Chondrocyte (in vitro differentiated cells): ENCODE measurements around the gene ANKRD34B. TPM values are rescaled to one million over a fixed set of nuclear protein-coding genes. Genes with fewer than 3 reads are reported as not detected.

Experiments used
- DNase-seq: peaks from one replicate; pipeline ENCODE4 v3.0.0; 2021; ENCODE audit warnings: mixed read lengths, low spot score
- H3K27ac Mint-ChIP-seq: one replicate; pipeline ENCODE4 v1.8.0; 2021; ENCODE audit warnings: mild to moderate bottlenecking, moderate library complexity, mixed read lengths; ENCODE audit not compliant: unreplicated experiment
- H3K27me3 Mint-ChIP-seq: 2 replicates; pipeline ENCODE4 v1.8.0; 2021; ENCODE audit warnings: low read depth, mixed read lengths
- H3K36me3 Mint-ChIP-seq: 2 replicates; pipeline ENCODE4 v1.8.0; 2021; ENCODE audit warnings: low read depth, mixed read lengths
- H3K4me1 Mint-ChIP-seq: 2 replicates; pipeline ENCODE4 v1.8.0; 2021; ENCODE audit warnings: low read depth, mild to moderate bottlenecking, mixed read lengths
- H3K4me3 Mint-ChIP-seq: one replicate; pipeline ENCODE4 v1.8.0; 2021; ENCODE audit warnings: mild to moderate bottlenecking, moderate library complexity, mixed read lengths; ENCODE audit not compliant: unreplicated experiment
- H3K9me3 Mint-ChIP-seq: 2 replicates; pipeline ENCODE4 v1.8.0; 2021; ENCODE audit warnings: low read depth, mixed read lengths
- CTCF ChIP-seq: fragments of 200-600 bp; sonication (generic); IDR thresholded peaks from 2 replicates; pipeline ENCODE4 v1.5.0; 2021; ENCODE audit warnings: antibody characterized with exemption, mild to moderate bottlenecking, moderate library complexity
- total RNA-seq: library from RNA; stranded (reverse); gene quantifications from 3 replicates; pipeline ENCODE4 v1.2.1, GENCODE V29; 2021

Gene ANKRD34B
- total RNA-seq, 1 donor from 2014 or later, result not detected

- DNase-seq, result no peak
- Mint-ChIP-seq H3K9me3 (peaks cover 10% of the 10 kb centered on the region), H3K27me3 (no peaks in the 10 kb centered on the region), H3K4me1 (no peaks in the 10 kb centered on the region), H3K4me3 (no peak overlapping the region), H3K27ac (no peak overlapping the region), H3K36me3 (peaks cover 2% of the 10 kb centered on the region)
- no peak for TF ChIP-seq CTCF
These were observed 38.7 kb upstream of the ANKRD34B start for GRCh38 chr5:80608731-80609130.

GRCh38 chr5:80607832-80608231 lies 37.8 kb upstream of the ANKRD34B start:
- no peak overlapping the region for H3K27ac Mint-ChIP-seq
- H3K36me3 Mint-ChIP-seq, result peaks cover 2% of the 10 kb centered on the region
- no peak overlapping the region for H3K4me3 Mint-ChIP-seq

GRCh38 chr5:80607343-80607742 lies 37.3 kb upstream of the ANKRD34B start:
- peaks cover 2% of the 10 kb centered on the region for H3K36me3 Mint-ChIP-seq
- H3K9me3 Mint-ChIP-seq, result peaks cover 10% of the 10 kb centered on the region
- H3K4me1 Mint-ChIP-seq, result no peaks in the 10 kb centered on the region
- DNase-seq, result no peak
- H3K27ac Mint-ChIP-seq, result no peak overlapping the region
- no peak for TF ChIP-seq CTCF
- no peaks in the 10 kb centered on the region for H3K27me3 Mint-ChIP-seq
- no peak overlapping the region for H3K4me3 Mint-ChIP-seq

More at GRCh38 chr5:80607832-80608231, 37.8 kb upstream of the ANKRD34B start:
- TF ChIP-seq CTCF, result no peak
- DNase-seq, result no peak
- no peaks in the 10 kb centered on the region for H3K27me3 Mint-ChIP-seq
- peaks cover 10% of the 10 kb centered on the region for H3K9me3 Mint-ChIP-seq
- H3K4me1 Mint-ChIP-seq, result no peaks in the 10 kb centered on the region

GRCh38 chr5:80600943-80601693 lies 31.0 kb upstream of the ANKRD34B start:
- Mint-ChIP-seq H3K27me3 (no peaks in the 10 kb centered on the region), H3K9me3 (no peaks in the 10 kb centered on the region), H3K27ac (no peak overlapping the region), H3K4me1 (no peaks in the 10 kb centered on the region), H3K36me3 (no peaks in the 10 kb centered on the region), H3K4me3 (no peak overlapping the region)
- no peak for DNase-seq
- no peak for TF ChIP-seq CTCF

GRCh38 chr5:80597500-80597899 lies 27.4 kb upstream of the ANKRD34B start:
- Mint-ChIP-seq H3K4me1 (no peaks in the 10 kb centered on the region), H3K27me3 (no peaks in the 10 kb centered on the region), H3K36me3 (no peaks in the 10 kb centered on the region), H3K27ac (no peak overlapping the region), H3K9me3 (no peaks in the 10 kb centered on the region), H3K4me3 (no peak overlapping the region)
- DNase-seq, result no peak
- no peak for TF ChIP-seq CTCF
